Subcutaneous adipose tissue (tissue), 4 donors: ENCODE measurements around the gene RNF222. TPM values are rescaled to one million over a fixed set of nuclear protein-coding genes. Genes with fewer than 3 reads are reported as not detected.

Experiments
- CTCF ChIP-seq: fragments of 450-650 bp; IDR thresholded peaks from one replicate; pipeline ENCODE4 v1.5.1; 2016; ENCODE audit warnings: low read depth, mild to moderate bottlenecking, control low read depth, antibody characterized with exemption, moderate library complexity
- total RNA-seq, 4 donors: library from RNA; depleted of rRNA; stranded (reverse); fragments of >200 nt; gene quantifications; one replicate each; pipeline ENCODE4 v1.1.0, GENCODE V29; 2016

The RNF222 gene
- total RNA-seq, 4 donors from 2014 or later, result not detected

GRCh38 chr17:8420041-8420934 lies 22.7 kb upstream of the RNF222 start:
- TF ChIP-seq CTCF, result no peak

GRCh38 chr17:8419305-8419704 lies 21.7 kb upstream of the RNF222 start:
- TF ChIP-seq CTCF, result no peak

DNA sequence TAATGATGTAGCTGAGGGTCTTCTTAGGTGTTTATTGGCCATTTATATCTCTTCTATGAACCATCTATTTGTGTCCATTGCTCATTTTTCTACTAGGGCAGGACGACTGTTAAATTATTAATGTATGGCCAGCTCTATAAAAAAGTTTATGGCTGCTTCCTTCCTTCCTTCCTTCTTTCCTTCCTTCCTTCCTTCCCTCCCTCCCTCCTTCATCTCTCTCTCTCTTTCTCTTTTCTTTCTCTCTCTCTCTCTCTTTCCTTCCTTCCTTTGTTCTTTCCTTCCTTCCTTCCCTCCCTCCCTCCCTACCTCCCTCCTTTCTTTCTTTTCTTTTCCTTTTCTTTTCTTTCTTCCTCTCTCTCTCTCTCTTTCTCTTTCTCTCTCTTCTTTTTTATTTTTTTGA lies 20.8 kb upstream of the RNF222 start:
- no peak for TF ChIP-seq CTCF

- TF ChIP-seq CTCF, result no peak
These were observed 20.2 kb upstream of the RNF222 start for GRCh38 chr17:8417806-8418205.

DNA sequence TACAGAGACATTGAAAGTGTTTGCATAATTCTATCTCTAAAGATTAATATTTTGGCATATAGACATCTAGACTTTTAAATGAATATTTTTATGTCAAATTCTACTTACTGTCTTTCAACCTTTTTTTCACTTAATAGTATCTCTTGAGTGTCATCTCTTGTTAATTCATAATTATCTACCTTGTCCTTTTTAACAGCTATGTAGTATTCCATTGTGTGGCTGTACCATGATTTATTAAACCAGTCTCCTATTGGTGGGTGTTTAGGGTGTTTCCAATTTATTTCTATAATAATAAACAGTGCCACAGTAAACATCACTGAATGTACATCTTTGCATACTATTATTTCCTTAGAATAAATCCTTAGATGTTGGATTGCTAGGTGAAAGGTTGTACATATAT lies 16.3 kb upstream of the RNF222 start:
- no peak for TF ChIP-seq CTCF

DNA sequence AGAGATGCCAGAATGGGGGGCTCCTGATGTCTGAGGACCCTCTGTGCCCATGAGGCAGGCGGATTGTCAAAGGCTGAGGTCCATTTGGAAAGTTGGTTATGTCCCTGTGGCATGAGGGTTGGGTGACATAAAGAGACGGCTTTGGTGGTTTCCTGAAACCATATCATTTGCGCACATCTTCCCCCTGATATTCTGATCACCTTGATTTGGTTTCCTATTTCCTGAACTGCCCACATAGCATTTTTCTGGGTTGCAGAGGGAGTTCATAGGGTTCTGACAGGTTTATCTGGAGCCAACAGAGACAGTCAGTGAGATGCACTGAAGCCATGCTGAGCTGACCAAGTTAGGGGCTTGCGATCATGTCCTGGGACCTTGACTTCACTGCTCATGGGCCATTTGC lies 15.7 kb upstream of the RNF222 start:
- TF ChIP-seq CTCF, result no peak

- TF ChIP-seq CTCF, result no peak
These were observed 14.5 kb upstream of the RNF222 start for GRCh38 chr17:8412089-8412488.
